K562 (cell line): ENCODE measurements around the gene ST3GAL3.

Source experiments
- CTCF ChIP-seq, 3 experiments: IDR thresholded peaks in 2 of 3; conservative IDR thresholded peaks in 1 of 3; 2 replicates each; pipeline ENCODE4 v1.5.1; 2011 to 2012; ENCODE audit warnings: low read length in 3 of 3, mild to moderate bottlenecking in 3 of 3, control low read depth in 2 of 3, improper control_type of control experiment in 1 of 3, inconsistent platforms in 1 of 3, low read depth in 1 of 3, mixed read lengths in 1 of 3, moderate library complexity in 1 of 3; ENCODE audit not compliant: insufficient read depth in 2 of 3
- JUND ChIP-seq, 2 experiments: IDR thresholded peaks; 2 replicates in 1 of 2; 3 replicates in 1 of 2; pipeline ENCODE4 v1.6.1; 2011; ENCODE audit warnings: borderline replicate concordance in 2 of 2, low read depth in 2 of 2, low read length in 2 of 2, improper control_type of control experiment in 1 of 2, missing biosample characterization in 1 of 2, missing genetic modification characterization in 1 of 2, missing genetic modification reagents in 1 of 2
- NKRF ChIP-seq: fragments of 450-650 bp; IDR thresholded peaks from 2 replicates; pipeline ENCODE4 v1.6.1; 2016; ENCODE audit warnings: borderline replicate concordance
- POLR2A ChIP-seq: fragments of 450-650 bp; conservative IDR thresholded peaks from 2 replicates; pipeline ENCODE4 v1.6.1; 2016
- POLR2AphosphoS5 ChIP-seq: IDR thresholded peaks from 2 replicates; pipeline ENCODE4 v1.6.1; 2011; ENCODE audit warnings: mild to moderate bottlenecking, low read depth, low read length, moderate library complexity; ENCODE audit not compliant: control insufficient read depth, insufficient read depth

GRCh38 chr1:43842175-43842498 is 134.8 kb downstream of the ST3GAL3 start:
- TF ChIP-seq POLR2AphosphoS5 (no peak), CTCF (IDR thresholded peaks at IDR 0.05 in 2 of 3, conservative IDR thresholded peaks at IDR 0.05 in 1 of 3; ENCODE audit: insufficient read depth in 2 of 3, low read depth in 1 of 3, low read length in 3 of 3) (no peak), JUND (IDR thresholded peaks at IDR 0.05; ENCODE audit: borderline replicate concordance, low read depth, low read length) (no peak), JUND (tag; IDR thresholded peaks at IDR 0.05; ENCODE audit: borderline replicate concordance, low read depth, low read length) (no peak), NKRF (no peak), POLR2A (no peak)
